ENCODE data around the gene COX5A. TPM values are rescaled to one million over a fixed set of nuclear protein-coding genes. Genes with fewer than 3 reads are reported as not detected.

The COX5A gene
- total and polyA plus RNA-seq, 2 of the 4 experiments (the other 2 are of a cell fraction) = 39.8 to 141 TPM

DNA sequence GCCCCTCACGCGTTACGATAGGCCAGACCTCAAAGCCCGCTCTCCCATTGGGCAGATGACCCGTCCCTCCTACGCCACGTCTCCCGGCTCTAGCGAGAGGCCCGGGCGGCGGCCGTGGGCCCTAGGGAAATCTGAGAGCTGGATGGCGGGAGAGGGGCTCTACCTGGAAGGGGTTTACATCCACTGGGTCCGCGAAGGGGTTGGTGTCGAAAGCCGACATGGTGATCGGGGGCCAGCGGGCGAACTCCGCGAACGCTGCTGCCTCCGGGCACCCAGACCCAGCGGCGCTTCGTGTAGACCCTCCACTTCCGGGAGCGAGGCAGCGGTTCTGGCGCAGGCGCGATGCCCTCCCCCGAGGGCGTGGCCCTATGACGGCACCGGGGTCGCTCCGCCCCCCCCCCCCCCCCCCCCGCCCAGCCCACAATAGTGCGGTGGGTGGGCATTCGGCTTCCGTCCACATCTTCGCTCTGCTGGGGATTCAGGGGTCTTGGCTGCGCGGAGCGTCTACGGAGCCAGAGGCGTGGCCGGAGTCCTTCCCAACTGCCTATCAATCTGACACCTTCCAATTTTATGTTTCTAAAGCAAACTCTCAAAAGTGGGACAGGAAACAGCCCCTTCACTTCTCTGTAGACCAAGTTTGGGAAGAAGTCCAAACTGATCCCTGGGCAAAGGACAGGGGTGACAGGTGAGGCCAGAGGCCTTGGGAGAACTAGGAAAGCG lies 64.7 kb downstream of the COX5A start, which contains the start of gene SCAMP2:
Gene SCAMP2, minus strand, starts transcription at position 330 of the 720 bp plus-strand sequence. Its CDS starts 110 bp downstream, at position 220.
- Histone ChIP-seq H3K18ac (ENCODE audit: low read depth, low read length) (peak within 1 kb of the TSS; percentile 80), H3K14ac (replicated peaks; ENCODE audit: low read depth, low read length) (peak within 1 kb of the TSS; percentile 96), H3K9ac (ENCODE audit: low read depth, low read length) (peak within 1 kb of the TSS; percentile 81), H2AK5ac (ENCODE audit: low read depth, low read length) (peak within 1 kb of the TSS; percentile 92), H2BK15ac (ENCODE audit: low read depth, low read length) (peak within 1 kb of the TSS; percentile 68; the same call in 1 of the 3 replicates), H3K27ac (ENCODE audit: insufficient read depth, low read length) (peak within 1 kb of the TSS; percentile 88), H3K9me3 (ENCODE audit: control insufficient read depth, insufficient read depth, low read length) (no peaks in the 10 kb centered on the region), H3K79me1 (ENCODE audit: low read depth in 1 of 2, low read length in 2 of 2) (peaks cover 13 to 52% of the 10 kb centered on the region in 2 experiments; a peak in 3 of 4 replicates), H2AFZ (replicated peaks; ENCODE audit: low read length, poor library complexity) (peak within 1 kb of the TSS; percentile 98), H3K9me1 (ENCODE audit: insufficient read depth, low read length) (peaks cover 21% of the 10 kb centered on the region), H3K27me3 (ENCODE audit: control insufficient read depth, insufficient read depth, low read length) (no peaks in the 10 kb centered on the region), H4K5ac (ENCODE audit: low read depth, low read length) (peak within 1 kb of the TSS; percentile 92), H2AK9ac (replicated peaks; ENCODE audit: low read depth, low read length, poor library complexity) (peak within 1 kb of the TSS; percentile 98), H3K23ac (ENCODE audit: low read depth, low read length) (peak within 1 kb of the TSS; percentile 90; the same call in 1 of the 2 replicates), H3K4ac (ENCODE audit: low read depth, low read length) (peak within 1 kb of the TSS; percentile 96), H2BK20ac (ENCODE audit: low read depth, low read length) (peak within 1 kb of the TSS; percentile 22; the same call in 1 of the 2 replicates), H3K4me3 (ENCODE audit: insufficient read depth, low read depth, low read length) (peak within 1 kb of the TSS; percentile 80), H3K36me3 (ENCODE audit: control insufficient read depth, insufficient read depth, low read length) (peaks cover 2% of the 10 kb centered on the region), H4K20me1 (ENCODE audit: insufficient read depth, low read length) (peaks cover 39% of the 10 kb centered on the region), H2BK120ac (ENCODE audit: low read depth, low read length) (peak within 1 kb of the TSS; percentile 77), H4K8ac (ENCODE audit: low read depth in 2 of 2, low read length in 2 of 2) (peak within 1 kb of the TSS; percentile 95 to 98), H3K4me2 (ENCODE audit: low read depth, low read length) (peak within 1 kb of the TSS; percentile 86), H3K4me1 (ENCODE audit: control insufficient read depth, insufficient read depth, low read length) (peaks cover 15% of the 10 kb centered on the region), H3K56ac (ENCODE audit: extremely low read depth, insufficient read depth, low read length) (peak within 1 kb of the TSS; percentile 67), H2BK5ac (ENCODE audit: low read depth, low read length, poor library complexity, severe bottlenecking) (peak within 1 kb of the TSS; percentile 88), H4K91ac (ENCODE audit: insufficient read depth, low read depth, low read length) (peak within 1 kb of the TSS; percentile 91)
- ATAC-seq (ENCODE audit: low read depth) (peak; percentile 99), DNase-seq (peak; percentile 94)
- TF ChIP-seq, protein P1, sequence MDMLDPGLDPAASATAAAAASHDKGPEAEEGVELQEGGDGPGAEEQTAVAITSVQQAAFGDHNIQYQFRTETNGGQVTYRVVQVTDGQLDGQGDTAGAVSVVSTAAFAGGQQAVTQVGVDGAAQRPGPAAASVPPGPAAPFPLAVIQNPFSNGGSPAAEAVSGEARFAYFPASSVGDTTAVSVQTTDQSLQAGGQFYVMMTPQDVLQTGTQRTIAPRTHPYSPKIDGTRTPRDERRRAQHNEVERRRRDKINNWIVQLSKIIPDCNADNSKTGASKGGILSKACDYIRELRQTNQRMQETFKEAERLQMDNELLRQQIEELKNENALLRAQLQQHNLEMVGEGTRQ (IDR thresholded peaks at IDR 0.05; ENCODE audit: low read depth, low read length) = peak; percentile 8; the same call in 1 of the 2 replicates
- TF ChIP-seq POLR2A (IDR thresholded peaks at IDR 0.05; ENCODE audit: low read depth, low read length) (peak; percentile 94), RAD21 (IDR thresholded peaks at IDR 0.05; ENCODE audit: low read length) (no peak)
- no TSS peak for BruUV-seq (replicated peaks)
- POLR2A ChIA-PET (ENCODE audit: unreplicated experiment) = interaction anchor here (1.0 kb wide), 1 partner anchor 65 kb away, joined by 4 read pairs; no protein-coding TSS in a partner anchor
- in situ Hi-C loops (cut with MboI; ENCODE audit: low sequenced_read_pairs) = no loop called here
- intact Hi-C loops (cut with micrococcal nuclease) = no loop called here
- CTCF ChIA-PET = no interaction called here
- dilution Hi-C loops (cut with HindIII; ENCODE audit: low sequenced_read_pairs, unreplicated experiment) = no loop called here
- 1% methylated on average over 15 of the region's 52 CpGs; no CpG with 5 or more reads in 1 of the 2 experiments for WGBS, 2 experiments (ENCODE audit: extremely low coverage in 2 of 2, insufficient read length in 1 of 2)
